LHCN-M2 (cell line): ENCODE data around the gene POLK. TPM values are rescaled to one million over a fixed set of nuclear protein-coding genes. Genes with fewer than 3 reads are reported as not detected.

ENCODE experiments used
- DNase-seq: peaks from one replicate; pipeline ENCODE4 v3.0.0-alpha.2; 2012; ENCODE audit warnings: low read depth
- total RNA-seq: library from RNA; depleted of rRNA; stranded (reverse); fragments of >200 nt; gene quantifications from 2 replicates; pipeline ENCODE4 v1.2.3, GENCODE V29; 2014

Gene POLK
- total RNA-seq, 1 experiment from 2014 or later = 33.3 TPM

GRCh38 chr5:75510417-75510835 is 1.3 kb upstream of the POLK start:
- no peak for DNase-seq

DNA sequence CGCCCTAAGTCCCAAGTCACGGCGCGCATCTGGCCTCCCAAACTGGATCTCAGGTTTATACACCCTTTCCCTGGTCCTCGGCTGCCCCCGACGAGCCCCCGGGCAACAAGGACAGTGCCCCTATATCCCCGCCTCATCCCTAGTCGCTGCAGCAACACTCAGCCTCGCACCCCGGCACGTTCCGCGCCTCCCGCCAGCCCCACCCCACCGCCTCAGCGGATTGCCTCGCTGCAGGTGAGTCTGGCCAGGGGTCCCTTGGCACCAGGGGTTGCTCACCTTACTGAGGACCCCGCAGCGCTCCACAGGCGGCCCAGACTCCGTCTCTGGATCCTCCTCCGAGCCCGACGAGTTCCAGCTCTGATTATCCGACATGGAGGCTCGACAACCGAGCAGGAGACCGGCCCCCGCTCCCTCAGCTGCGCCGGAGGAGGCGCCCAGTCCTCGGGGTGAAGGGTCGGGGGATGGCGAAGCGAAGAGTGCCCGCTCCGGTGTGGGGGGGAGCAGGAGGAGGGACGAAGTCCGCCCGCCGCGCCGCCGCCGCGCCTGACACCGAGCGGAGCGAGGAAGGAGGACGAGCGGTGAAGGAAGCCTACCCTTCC is 756 bp upstream of the POLK start:
- DNase-seq = peak; percentile 50

GRCh38 chr5:75512383-75513074 is 838 bp downstream of the POLK start:
- DNase-seq = peak; percentile 7

- no peak for DNase-seq
These were observed 2.1 kb downstream of the POLK start for GRCh38 chr5:75513841-75514240.

GRCh38 chr5:75514323-75514722 is 2.6 kb downstream of the POLK start:
- DNase-seq = no peak

- DNase-seq = no peak
These were observed 8.1 kb downstream of the POLK start for GRCh38 chr5:75519761-75520160.

GRCh38 chr5:75521195-75521594 is 9.5 kb downstream of the POLK start:
- no peak for DNase-seq

DNA sequence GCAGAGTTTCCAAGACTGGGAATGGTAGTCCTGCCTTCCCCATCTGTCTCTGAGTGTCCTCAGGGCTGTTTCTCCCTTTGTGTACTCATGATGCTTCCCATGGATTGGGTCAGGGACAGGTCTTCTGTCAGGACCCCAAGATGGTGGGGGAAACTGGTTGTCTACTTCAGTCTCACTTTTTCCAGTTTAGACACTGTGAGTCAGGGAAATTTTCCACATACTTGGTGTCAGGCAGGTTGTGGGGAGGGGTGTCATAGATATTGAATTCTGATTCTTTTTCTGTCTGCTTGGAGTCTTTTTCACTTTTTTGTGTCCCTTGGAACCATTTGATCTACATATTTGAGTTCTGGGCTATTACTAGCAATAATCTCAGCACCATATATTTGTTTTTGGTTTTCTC is 10.3 kb downstream of the POLK start:
- peak; percentile 8 for DNase-seq

- no peak for DNase-seq
These were observed 10.9 kb downstream of the POLK start for GRCh38 chr5:75522542-75522941.

GRCh38 chr5:75523275-75523674 is 11.6 kb downstream of the POLK start:
- no peak for DNase-seq

GRCh38 chr5:75524071-75524470 is 12.4 kb downstream of the POLK start:
- DNase-seq = no peak

DNA sequence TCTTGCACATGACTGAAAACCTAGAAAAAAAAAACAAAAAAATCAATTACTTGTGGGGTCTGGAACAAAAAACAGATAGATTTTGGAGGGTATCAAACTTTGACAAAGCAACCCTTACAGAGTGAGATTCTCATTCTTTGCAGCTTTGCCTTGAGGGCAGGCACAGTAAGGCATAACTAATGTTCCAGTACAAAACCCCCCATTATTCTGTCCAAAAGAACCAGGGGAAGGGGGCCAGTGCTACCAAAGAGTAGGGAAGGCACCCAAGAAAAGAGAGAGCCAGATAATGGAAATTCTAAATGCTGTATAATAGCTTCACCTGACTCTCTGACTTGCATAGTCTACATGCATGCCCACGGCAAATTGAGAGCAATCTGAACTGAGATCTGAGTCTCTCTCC is 12.9 kb downstream of the POLK start:
- no peak for DNase-seq

GRCh38 chr5:75525344-75525743 is 13.7 kb downstream of the POLK start:
- DNase-seq = no peak

DNA sequence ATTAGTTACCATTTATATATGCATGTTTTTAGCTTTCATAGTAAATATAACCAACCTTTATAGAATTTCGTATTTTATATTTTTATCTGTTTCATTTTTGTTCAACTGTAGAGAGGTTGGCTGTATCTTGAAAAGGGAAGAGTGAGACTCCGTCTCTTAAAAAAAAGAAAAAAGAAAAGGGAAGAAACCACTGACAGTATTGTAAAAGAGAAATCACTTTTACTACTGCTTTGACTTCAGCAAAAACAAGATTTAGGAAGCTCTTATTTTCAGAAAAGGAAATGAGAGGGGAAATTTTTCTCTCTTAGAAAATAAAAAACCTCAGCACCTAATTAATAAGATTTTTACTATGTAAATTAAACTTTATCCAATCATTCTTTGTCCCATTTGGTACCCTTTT is 14.4 kb downstream of the POLK start:
- DNase-seq = no peak

- no peak for DNase-seq
These were observed 17.5 kb downstream of the POLK start for GRCh38 chr5:75529185-75529584.

DNA sequence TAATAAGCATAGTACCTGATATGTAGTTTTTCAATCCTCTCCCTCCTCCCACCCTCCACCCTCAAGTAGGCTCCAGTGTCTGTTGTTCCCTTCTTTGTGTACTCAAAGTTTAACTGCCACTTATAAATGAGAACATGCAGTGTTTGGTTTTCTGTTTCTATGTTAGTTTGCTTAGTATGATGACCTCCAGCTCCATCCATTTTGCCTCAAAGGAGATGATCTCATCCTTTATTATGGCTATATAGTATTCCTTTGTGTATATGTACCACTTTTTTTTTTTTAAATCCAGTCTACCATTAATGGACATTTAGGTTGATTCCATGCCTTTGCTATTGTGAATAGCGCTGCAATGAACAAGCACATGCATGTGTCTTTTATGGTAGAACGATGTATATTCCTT is 20.5 kb downstream of the POLK start:
- DNase-seq = no peak

GRCh38 chr5:75533716-75534115 is 22.0 kb downstream of the POLK start:
- peak; percentile 32 for DNase-seq

DNA sequence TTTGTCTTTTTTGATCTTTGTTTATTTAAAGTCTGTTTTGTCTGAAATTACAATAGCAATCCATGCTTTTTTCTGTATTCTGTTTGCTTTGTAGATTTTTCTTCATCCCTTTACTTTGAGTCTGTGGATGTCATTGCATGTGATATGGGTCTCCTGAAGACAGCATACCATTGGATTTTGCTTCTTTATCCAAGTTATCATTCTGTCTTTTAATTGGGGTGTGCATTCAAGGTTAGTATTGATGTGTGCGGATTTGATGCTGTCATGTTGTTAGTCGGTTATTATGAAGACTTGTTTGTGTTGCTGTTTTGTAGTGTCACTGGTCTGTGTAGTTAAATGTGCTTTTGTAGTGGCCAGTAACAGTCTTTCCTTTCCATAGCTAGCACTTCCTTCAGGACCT is 23.0 kb downstream of the POLK start:
- no peak for DNase-seq

DNA sequence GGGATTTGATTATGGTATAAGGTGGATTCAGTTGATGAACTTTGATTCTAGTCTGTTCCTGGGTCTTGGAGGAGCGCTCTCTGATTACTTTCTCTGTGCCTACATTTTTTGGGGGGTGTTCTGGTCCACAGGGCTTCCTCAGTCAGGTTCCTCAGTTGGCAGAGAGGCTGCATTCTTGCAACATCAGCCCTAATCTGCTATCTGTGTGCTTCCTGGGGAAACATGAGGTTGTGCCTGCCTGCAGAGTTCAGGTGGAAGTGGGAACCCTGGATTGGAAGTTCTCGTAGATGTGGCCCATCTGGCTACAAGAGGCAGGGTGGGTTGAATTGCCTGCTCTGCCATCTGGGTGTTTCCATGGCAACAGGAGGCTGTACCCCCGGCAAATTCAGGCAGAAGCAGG is 24.5 kb downstream of the POLK start:
- no peak for DNase-seq

DNA sequence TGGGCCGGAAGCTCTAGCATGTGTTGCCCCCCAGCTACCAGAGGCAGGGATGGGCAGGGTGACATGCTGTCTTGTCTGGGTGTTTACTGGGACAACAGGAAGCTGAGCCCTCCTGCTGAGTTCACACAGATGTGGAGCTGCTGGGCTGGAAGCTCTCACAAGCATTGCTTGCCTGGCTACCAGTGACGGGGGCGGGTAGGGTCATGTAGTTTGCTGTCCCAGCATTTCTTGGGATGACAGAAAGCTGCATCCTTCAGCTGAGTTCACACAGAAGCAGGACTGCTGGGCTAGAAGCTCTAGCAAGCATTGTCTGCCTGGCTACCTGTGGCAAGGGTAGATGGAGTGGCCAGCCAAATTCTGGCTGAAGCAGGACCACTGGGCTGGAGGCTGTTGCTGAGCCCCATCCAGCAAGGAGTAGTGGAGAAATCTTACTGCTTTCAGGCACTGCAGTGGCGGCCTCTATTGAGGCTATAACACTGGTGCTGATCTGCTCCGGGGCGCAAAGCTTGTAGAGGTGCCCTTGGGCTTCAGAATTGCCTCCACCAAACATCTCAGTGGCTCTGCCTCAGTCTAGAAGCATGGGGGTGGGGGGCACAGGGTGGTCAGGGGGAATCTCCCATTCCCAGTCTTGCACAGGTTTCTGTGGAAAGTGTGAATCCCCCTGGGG is 25.1 kb downstream of the POLK start:
- DNase-seq = no peak

- DNase-seq = no peak
These were observed 26.5 kb downstream of the POLK start for GRCh38 chr5:75538211-75538610.

DNA sequence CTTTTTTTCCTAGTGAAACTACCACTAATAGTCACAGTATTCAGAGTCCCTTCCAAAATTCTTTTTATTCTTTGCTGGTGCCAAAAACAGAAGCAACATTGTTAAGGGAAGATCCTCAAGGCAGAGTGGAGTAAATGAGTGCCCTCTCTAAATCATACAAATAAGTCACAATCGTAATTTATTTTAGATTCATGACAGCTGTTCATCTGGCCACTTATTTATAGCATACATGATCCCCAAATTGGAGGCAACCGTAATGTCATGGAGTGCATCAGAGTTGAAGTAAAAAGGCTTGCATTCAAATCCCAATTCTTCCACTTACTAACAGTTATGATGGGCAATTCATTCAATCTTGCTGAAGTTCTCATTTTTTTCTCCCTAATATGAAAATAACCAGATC is 33.4 kb downstream of the POLK start:
- no peak for DNase-seq

DNA sequence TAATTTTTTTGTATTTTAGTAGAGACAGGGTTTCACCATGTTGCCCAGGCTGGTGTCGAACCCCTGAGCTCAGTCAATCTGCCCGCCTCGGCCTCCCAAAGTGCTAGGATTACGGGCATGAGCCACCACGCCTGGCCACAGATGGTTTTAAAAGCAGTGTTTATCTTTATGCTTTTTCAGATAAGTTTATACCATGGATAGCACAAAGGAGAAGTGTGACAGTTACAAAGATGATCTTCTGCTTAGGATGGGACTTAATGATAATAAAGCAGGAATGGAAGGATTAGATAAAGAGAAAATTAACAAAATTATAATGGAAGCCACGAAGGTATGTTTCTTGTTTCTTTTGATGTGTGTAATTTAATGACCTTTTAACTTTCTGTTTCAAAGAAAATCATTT is 35.1 kb downstream of the POLK start:
- DNase-seq = no peak
